GM23248 (cell line): Measurements from ENCODE around the gene ATP1A3.

Source experiments
- EZH2 ChIP-seq: fragments of 200-600 bp; sonication (generic); IDR thresholded peaks from 2 replicates; pipeline ENCODE4 v1.6.1; 2018; ENCODE audit warnings: antibody characterized with exemption, mild to moderate bottlenecking; ENCODE audit not compliant: insufficient read depth, poor library complexity, severe bottlenecking
- EZH2phosphoT487 ChIP-seq: fragments of 200-600 bp; sonication (generic); IDR thresholded peaks from 2 replicates; pipeline ENCODE4 v1.6.1; 2018; ENCODE audit warnings: antibody characterized with exemption, moderate library complexity, mild to moderate bottlenecking, low read depth; ENCODE audit not compliant: insufficient read depth

DNA sequence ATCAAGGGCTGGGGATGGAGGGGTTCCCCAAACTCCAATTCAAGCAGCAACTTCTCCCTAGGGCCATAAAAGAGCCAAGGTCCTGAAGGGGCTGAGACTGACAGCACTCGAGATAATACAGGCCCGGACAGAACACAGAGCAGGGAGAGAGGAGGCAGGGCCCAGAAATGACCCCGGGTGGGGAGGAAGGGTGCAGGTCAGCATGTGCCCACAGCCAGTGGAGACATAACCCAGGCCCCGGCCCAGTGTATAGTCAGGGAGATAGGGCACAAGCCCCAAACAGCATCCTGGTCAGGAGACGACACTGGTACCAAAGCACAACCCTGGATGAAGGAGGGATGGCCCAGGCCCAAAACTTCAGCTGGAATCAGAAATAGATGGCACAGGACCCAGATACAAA is 28.6 kb upstream of the ATP1A3 start:
- TF ChIP-seq EZH2 (no peak), EZH2phosphoT487 (no peak)
